Esophagus muscularis mucosa (tissue), 4 donors: Measurements from ENCODE around the gene IP6K2.

Experiments used
- EP300 ChIP-seq: sonication (generic); formaldehyde crosslinking; IDR thresholded peaks from one replicate; pipeline ENCODE4 v1.6.1; 2017; ENCODE audit warnings: antibody characterized with exemption
- POLR2A ChIP-seq: fragments of 450-650 bp; IDR thresholded peaks from one replicate; pipeline ENCODE4 v1.6.1; 2017; ENCODE audit warnings: antibody characterized with exemption, moderate library complexity, mild to moderate bottlenecking, low read depth
- POLR2AphosphoS5 ChIP-seq, 2 donors: sonication (generic); formaldehyde crosslinking; IDR thresholded peaks; one replicate each; pipeline ENCODE4 v1.6.1; 2017; ENCODE audit warnings: antibody characterized with exemption in 2 of 2
- TF ChIP-seq, protein P1 (sequence below), 3 experiments: fragments of 200-600 bp in 2 of 3; fragments of 450-650 bp in 1 of 3; sonication (generic) in 2 of 3; IDR thresholded peaks; one replicate each; pipeline ENCODE4 v1.5.1; 2017 to 2019; ENCODE audit warnings: antibody characterized with exemption in 3 of 3, mild to moderate bottlenecking in 2 of 3, moderate library complexity in 1 of 3

DNA sequence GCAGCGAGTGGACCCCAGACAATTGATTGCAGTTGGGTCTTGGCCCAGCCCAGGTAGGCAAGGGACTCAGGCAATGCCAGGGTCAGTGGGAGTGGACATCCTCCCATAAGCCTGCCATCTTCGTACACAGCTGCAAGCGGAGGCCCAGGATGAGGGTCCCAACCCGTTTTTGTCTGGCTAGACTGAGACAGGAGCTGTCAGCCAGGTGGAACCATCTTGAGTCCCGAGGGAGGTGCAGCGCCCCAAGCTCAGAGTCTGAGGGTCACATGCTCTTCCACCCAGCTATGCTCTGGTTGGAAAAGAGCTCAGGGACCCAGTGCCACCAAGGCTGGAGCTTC lies 22.6 kb upstream of the IP6K2 start:
- TF ChIP-seq POLR2A (no peak), EP300 (no peak), POLR2AphosphoS5 (IDR thresholded peaks at IDR 0.05) (no peak)
- TF ChIP-seq, protein P1, sequence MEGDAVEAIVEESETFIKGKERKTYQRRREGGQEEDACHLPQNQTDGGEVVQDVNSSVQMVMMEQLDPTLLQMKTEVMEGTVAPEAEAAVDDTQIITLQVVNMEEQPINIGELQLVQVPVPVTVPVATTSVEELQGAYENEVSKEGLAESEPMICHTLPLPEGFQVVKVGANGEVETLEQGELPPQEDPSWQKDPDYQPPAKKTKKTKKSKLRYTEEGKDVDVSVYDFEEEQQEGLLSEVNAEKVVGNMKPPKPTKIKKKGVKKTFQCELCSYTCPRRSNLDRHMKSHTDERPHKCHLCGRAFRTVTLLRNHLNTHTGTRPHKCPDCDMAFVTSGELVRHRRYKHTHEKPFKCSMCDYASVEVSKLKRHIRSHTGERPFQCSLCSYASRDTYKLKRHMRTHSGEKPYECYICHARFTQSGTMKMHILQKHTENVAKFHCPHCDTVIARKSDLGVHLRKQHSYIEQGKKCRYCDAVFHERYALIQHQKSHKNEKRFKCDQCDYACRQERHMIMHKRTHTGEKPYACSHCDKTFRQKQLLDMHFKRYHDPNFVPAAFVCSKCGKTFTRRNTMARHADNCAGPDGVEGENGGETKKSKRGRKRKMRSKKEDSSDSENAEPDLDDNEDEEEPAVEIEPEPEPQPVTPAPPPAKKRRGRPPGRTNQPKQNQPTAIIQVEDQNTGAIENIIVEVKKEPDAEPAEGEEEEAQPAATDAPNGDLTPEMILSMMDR (IDR thresholded peaks at IDR 0.05) = no peak
